Activated T-cell treated with anti-CD3 and anti-CD28 coated beads, Interleukin-2, amount 50 U/mL, for 1 hour (primary cell): ENCODE measurements around the gene CISH.
A peak's percentile ranks its signal among the peaks of the same experiment; 100 is the strongest.

Source experiments
- DNase-seq: peaks from one replicate; pipeline ENCODE4 v3.0.0-alpha.2; 2020

The CISH gene

GRCh38 chr3:50635066-50635465 lies 23.5 kb upstream of the CISH start:
- DNase-seq = no peak

- no peak for DNase-seq
Measured at GRCh38 chr3:50633230-50633790, 21.7 kb upstream of the CISH start.

- no peak for DNase-seq
Measured at GRCh38 chr3:50632450-50632849, 20.9 kb upstream of the CISH start.

- no peak for DNase-seq
Measured at GRCh38 chr3:50630877-50631276, 19.3 kb upstream of the CISH start.

- no peak for DNase-seq
Measured at GRCh38 chr3:50630394-50630793, 18.8 kb upstream of the CISH start.

- DNase-seq = no peak
Measured at GRCh38 chr3:50628601-50629000, 17.0 kb upstream of the CISH start.

GRCh38 chr3:50627407-50628051 lies 16.0 kb upstream of the CISH start:
- no peak for DNase-seq

- DNase-seq = no peak
Measured at GRCh38 chr3:50626401-50626800, 14.8 kb upstream of the CISH start.

- no peak for DNase-seq
Measured at GRCh38 chr3:50625231-50626182, 13.9 kb upstream of the CISH start.

- DNase-seq = no peak
Measured at GRCh38 chr3:50624634-50625033, 13.1 kb upstream of the CISH start.

GRCh38 chr3:50623840-50624474 lies 12.4 kb upstream of the CISH start:
- peak; percentile 42 for DNase-seq

- DNase-seq = no peak
Measured at GRCh38 chr3:50622881-50623280, 11.3 kb upstream of the CISH start.

- DNase-seq = no peak
Measured at GRCh38 chr3:50620820-50621219, 9.2 kb upstream of the CISH start.

GRCh38 chr3:50620420-50620819 lies 8.8 kb upstream of the CISH start:
- DNase-seq = no peak

GRCh38 chr3:50617911-50618481 lies 6.4 kb upstream of the CISH start:
- no peak for DNase-seq

GRCh38 chr3:50617096-50617791 lies 5.7 kb upstream of the CISH start, which contains the start of gene MAPKAPK3:
Gene MAPKAPK3 (plus strand): TSS chr3:50617151. CDS start chr3:50617566, 415 bp downstream.
- no peak for DNase-seq

- peak; percentile 97 for DNase-seq
Measured at GRCh38 chr3:50616770-50617095, 5.2 kb upstream of the CISH start.

GRCh38 chr3:50616003-50616769 lies 4.6 kb upstream of the CISH start:
- peak; percentile 83 for DNase-seq

- DNase-seq = no peak
Measured at GRCh38 chr3:50615190-50615589, 3.6 kb upstream of the CISH start.

GRCh38 chr3:50612970-50613846 lies 1.6 kb upstream of the CISH start:
- DNase-seq = no peak
